Hindlimb muscle (tissue), 1 donor: Measurements from ENCODE around the gene VWDE. TPM values are rescaled to one million over a fixed set of nuclear protein-coding genes. Genes with fewer than 3 reads are reported as not detected.

Experiments used
- DNase-seq: peaks from one replicate; pipeline ENCODE4 v3.0.0-alpha.2; 2013
- polyA plus RNA-seq: library from polyadenylated mRNA; unstranded; fragments of 120-200 nt; gene quantifications from one replicate; pipeline ENCODE4 v1.2.1, GENCODE V29; 2013; ENCODE audit not compliant: insufficient read length

The VWDE gene
- polyA plus RNA-seq, 1 donor, result 1.5 TPM

DNA sequence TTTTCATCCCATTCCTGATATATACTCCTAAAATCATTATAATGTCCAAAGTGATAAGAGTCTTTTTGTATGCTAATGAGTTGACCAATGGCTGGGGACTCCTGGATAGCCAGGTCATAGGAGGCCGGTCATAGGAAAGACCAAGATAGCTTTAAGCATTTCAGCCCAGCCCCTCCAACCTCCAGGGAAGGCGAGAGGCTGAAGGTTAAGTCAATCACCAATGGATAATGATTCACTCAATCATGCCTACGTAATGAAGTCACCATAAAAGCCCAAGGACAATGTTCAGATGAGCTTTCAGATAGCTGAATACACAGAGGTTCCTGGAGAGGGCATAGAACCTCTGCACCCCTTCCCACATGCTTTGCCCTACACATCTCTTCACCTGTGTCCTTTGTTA, 75.7 kb downstream of the VWDE start:
- no peak for DNase-seq

DNA sequence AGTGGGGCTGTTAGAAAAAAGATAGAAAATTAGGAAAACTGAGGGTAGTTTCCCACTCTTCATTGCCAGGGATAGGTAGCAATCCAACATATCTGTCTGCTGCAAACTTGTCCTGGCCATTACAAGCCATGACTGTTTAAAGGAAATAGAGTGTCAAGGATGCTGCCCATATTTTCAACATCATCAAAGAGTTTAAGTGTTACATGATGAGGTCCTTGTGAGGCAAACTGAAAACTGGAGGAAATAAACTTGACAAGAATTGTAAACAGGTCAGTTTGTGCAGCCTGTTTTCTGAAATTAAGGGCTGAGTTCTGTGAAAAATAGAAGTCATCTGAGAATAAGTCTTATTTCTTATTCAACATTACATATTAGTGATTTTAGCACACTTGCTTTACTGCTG, 78.0 kb downstream of the VWDE start:
- DNase-seq, result no peak

DNA sequence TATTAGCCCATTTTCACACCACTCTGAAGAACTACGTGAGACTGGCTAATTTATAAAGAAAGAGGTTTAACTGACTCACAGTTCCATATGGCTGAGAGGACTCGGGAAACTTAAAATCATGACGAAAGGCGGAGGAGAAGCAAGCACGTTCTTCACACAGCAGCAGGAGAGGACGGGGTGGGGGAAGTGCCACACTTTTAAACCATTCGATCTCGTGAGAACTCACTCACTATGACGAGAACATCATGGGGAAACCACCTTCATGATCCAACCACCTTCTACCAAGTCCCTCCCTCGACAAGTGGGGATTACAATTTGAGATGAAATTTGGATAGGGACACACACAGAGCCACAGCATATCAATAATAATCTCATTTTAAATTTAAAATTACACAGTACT, 80.2 kb downstream of the VWDE start:
- no peak for DNase-seq

DNA sequence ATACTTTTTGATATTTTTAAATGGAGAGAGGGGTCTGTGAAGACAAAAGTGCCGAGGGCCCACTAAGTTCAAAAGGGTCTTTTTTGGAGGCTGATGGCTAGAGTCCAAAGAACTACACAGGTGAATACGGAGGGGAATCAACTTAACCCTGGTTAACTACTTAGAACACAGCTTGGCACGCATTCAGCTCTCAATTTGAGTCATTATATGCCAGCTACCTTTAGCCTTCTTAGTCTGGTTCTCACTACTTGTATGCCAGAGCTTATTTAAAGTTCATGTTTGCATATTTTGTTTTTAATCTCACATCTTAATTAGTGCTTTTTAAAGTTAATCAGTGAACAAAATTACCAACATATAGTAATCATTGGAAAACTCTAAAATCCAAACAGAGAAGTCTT, 80.8 kb downstream of the VWDE start:
- no peak for DNase-seq

DNA sequence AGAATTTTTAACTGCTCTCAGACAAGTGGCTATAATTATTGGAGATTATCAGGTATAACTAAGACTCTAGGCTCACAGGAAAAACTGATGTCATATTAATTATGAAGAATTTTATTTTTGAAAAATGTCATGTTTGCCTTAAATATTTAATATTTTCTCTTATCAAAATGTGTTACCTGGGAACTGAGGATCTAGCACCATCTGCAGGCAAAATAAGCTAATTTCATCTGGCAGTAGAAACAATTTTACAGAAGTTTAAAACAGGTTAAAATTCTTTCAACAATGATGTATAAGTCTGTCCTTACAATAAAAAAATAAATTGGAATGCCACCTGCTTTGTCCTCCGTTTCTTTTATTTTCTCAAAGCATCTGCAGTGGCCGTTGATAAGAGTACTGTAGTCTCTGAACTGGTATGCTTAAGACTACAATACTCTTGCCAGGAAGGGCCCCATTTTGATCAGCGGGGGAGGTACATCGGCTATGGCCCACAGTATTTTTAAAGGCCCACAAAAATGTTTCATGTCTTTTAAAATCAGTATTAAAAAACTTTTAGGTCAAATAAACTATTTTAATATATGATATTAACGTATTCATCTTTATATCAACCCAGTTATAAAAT, 81.3 kb downstream of the VWDE start:
- no peak for DNase-seq

DNA sequence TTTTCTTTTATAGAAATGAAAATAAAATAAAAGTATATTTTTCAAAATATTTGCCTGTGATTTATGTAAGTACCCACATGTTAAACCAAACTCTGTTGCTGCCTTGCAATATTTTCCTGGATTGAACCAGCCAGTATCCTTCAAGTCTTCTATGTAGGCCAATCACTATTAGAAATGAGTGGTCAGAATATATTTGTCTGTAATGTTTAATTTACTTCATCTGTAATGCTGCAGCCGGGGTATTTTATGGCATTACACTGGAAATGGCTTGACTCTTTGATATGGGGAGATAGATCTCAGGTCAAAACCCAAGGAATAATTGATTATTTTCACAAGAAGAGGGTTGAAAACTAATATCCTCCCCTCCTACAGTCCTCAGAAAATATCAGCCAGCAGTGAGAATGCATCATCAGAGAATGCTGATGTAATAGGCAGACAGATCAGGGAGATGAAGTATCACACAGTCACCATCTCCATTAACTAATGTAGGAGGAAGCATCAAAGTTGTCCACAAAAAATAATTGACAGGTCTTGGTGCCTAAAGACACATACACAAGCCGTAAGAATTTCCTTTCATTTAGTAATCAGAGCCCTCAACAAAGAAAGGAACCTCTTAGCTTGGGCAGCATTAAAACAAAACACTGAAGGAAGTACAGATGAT, 82.5 kb downstream of the VWDE start:
- DNase-seq, result no peak

DNA sequence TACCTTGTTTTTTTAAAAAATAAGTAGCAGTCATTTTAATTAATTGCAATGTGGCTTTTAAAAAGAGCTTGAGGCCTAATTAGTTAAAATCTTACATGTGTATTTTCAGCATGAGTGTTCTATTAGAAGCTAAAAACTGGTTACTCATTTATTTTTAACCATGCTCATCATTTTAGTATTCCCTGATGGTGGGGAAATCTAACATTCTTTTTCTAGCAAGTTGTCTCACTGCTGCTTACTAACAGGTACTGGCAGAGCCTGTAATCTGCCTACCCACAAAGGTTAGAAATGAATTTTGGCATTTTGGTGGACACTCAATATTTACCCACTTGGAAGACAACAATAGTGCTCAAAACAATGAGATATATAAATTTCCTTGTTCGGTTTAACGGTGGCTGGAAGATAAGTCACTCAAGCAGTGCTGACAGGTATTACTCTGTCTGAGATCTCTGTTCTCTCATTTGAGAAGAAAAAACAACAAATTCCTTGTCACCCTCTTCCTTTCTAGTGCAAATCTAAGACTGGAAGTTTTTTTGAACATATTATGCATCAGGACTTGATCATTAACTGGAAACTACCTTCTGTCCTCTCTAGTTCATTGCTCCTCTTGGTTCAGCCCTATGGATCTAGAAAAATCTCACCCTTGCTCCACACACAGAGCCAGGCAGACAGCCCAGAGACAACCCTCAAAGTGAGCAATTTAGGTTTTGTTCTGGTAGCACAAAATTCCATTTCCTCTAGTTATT, 83.3 kb downstream of the VWDE start:
- DNase-seq, result no peak

DNA sequence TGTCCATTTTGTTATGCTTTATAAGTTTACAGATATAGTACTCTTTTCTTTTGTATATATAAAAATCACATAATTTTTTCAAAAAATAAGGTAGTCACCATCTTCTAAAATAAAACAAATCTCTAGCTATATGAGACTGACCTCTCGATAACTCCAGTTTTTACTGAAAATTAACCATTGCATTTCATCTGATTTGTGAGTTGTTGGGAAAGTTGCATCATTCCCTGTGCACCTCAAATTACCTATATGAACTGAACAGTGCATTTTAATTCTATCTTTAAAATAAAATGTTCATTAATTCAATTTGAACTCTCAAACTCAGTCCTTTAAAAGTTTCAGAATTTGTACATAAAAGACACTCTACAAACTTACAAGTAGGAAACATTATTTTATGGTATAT, 86.0 kb downstream of the VWDE start:
- no peak for DNase-seq

DNA sequence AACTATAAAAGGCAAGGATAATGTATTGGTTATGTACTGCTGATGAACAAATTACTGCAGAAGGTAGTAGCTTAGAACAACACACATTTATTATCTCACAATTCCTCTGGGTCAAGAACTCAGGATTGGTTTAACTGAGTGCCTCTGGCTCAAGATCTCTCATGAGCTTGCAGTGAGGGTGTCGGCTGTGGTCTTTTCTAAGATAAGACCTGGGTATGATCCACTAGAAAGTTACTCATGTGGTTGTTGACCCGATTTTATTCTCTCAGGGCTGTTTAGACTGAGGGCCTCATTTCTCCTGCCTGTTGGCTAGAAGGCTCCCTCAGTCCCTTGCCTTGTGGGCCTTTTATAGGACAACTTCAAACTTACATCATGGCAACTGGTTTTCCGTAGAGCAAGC, 86.7 kb downstream of the VWDE start:
- DNase-seq, result no peak

DNA sequence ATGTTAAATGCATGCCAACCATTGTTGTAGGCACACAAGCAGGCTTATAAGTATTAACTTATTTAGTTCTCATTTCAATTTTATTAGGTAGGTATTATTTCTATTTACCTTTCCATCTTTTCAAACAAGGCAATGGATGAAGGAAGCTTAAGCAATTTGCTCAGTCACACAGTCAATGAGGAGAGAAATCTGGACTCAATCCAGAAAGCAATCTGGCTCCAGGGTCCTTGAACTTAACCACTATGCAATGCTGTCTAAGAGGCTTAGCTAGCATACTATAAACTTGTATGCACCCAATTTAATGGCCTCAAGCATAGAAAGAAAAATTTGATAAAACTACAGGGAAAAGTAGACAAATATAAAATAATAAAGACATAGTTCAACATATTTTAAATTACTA, 88.6 kb downstream of the VWDE start:
- DNase-seq, result no peak

DNA sequence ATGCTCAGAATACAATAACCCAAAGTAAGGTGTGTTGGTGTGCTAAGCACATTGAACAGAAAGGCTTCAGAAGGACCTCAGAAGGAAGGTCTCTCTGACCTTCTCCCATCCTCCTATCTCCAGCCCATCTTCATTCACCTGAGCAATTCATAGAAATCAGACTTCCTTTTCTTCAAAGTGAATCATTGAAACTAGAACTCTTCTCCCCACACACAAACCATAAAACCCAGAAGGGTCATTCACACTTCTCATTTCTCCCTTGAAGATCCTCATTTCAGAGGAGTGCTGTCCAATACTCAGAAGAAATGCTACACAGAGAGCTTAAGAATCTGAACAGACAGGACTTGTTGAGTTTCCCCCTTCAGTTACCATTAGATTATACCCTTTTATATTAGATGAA, 89.5 kb downstream of the VWDE start:
- DNase-seq, result no peak

DNA sequence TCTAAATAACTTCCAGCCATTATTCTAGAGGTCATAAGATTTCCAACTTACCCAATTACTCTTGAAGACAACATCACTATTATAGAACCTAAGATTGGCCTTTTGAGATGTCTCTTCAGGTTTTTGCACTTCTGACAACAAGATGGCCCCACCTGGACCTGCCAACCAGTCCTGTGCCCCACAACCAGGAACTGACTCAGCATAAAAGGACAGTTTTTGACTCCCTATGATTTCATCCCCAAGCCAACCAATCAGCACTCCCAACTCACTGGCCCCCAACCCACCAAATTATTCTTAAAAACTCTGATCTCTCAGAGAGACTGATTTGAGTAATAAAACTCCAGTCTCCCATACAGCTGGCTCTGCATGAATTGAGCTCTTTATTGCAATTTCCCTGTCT, 98.2 kb downstream of the VWDE start:
- DNase-seq, result no peak

DNA sequence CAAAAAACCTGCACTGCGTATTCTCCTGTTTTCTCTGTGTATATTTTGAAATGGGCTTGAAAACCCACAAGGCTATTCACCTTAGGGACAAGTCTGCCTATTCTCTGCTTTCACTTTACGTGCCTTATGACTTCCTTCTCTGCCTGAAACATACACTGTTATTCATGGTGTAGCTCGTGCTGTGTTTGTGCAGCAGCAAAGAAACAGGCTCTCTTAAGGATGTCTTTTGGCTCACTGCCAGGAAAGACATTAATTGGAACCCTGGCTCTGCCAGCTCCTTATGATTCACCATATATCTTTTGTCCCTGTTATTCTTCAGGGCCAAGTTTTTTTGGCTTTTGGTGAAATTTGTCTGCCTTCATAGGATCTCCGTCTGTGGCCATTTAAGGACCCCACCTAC, 100.2 kb downstream of the VWDE start:
- no peak for DNase-seq

DNA sequence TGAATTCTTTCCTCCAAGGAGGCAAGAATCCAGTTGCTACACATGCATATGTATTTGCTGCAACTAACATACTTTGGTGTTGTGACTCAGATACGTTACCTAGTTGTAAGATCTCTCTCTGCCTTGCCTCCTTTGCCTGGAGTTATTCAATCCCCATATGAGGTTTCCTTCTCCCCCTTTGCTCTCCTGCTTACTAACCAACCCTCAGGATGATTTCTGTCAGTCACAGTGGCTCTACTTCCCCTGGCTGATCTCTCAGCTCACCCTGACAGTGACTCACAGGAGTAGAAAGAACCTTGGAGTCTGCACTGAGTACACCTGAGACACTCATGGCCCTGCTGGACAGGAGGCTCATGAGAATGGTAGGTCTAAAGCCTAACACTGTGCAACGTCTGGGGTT, 100.6 kb downstream of the VWDE start:
- no peak for DNase-seq

DNA sequence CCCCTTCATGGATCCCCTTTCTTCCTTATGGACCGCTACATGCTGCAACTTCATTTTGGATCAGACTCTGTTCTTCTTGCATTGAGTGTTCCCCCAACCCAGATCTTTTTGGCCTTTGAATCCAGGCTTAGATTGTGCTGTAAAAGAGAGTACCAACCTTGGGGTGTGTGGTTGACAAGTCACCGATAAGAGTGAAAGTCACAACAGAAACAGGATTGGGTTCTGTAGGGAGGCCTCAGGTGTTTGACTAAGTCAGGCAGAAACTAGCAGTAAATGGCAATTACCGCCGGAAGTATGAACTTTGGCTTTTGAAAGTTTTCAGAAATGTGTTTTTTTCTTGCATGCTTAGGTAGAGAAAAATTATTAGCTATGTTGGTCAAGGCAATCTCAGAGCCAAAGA, 103.2 kb downstream of the VWDE start:
- no peak for DNase-seq

DNA sequence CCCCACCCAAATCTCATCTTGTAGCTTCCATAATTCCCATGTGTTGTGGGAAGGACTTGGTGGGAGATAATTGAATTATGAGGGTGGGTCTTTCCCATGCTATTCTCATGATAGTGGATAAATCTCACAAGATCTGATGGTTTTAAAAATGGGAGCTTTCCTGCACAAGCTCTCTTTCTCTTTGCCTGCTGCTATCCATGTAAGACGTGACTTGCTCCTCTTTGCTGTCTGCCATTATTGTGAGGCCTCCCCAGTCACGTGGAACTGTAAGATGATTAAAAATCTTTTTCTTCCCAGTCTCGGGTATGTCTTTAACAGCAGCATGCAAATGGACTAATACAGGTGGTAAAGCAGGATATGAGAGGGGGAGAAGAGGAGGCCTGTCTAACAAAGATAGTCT, 104.3 kb downstream of the VWDE start:
- DNase-seq, result no peak

DNA sequence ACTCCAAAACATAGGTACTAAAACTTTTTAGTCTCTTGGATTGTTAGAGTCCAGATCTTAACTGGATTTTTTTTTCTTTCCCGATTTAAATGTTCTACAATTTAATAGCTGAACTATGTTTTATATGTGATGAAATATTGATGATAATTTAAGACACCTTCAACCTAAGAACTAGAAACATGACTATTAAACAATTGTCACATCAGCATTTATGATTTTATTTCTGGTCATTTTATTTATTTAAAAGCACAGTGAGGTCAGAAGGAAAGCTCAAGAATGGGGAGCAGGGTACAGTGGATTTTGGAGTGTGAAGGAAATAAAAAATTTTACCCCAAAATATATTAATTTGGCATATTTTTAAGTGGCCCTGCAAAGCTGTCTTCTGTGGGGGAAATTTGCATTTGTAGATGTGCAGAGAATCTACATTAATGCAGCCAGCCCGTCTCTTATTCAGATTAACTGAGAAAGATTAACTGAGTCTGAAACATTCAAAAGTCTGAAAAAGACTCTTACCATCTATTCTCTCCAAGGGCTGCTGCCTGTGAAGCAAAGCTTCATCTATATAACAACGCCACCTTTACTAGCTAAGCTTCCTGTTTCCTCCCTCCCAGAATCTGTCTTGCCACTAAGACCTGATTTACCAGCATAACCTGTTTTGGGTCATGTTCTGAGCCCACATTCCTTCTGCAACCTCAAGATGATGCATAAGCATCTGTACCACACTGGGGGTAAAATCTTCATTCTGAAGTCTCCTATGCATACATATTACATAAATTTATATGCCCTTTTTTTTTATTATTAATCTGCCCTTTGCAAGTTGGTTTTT, 106.2 kb downstream of the VWDE start:
- no peak for DNase-seq

DNA sequence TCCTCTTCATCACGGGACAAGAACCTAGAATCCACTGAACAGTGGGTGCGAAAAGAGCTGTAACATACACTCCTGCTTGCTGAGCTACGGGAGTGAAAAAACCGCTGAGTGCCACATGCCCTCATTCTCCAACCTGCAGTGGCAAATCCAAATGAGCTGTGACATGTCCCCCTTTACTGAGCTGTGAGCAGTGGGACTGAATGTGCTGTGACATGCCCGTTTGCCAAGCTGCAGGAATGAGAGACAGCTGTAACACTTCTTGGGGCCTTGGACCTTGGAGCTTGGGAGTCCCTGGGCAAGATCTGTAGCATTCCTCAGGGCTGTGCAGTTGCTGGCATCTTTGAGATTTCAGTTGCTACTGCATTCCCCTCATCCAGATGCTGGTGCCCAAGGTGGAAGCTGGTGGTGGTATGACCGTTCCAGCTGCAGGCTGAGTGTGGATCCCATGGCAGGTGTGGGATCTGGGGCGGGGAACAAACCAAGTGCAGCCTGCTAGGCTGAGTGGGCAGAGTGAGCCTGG, 107.6 kb downstream of the VWDE start:
- no peak for DNase-seq

DNA sequence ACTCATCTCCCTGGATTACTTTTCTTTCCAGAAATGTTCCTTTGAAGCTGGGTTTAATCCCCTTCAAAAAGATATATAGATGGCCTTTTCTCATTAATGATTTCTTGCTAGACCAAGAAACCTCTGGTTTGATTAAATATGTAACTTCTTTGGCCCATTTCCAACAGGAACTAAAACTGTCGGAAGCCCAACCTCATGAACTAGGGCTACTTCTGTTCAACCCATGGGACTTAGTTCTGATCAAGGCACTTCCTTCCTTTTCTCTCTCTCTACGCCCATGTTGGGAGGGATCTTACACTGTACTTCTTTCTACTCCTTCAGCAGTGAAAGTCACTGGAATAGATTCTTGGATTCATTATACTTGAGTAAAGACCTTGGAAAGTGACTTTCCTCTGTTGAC, 109.0 kb downstream of the VWDE start:
- DNase-seq, result no peak

DNA sequence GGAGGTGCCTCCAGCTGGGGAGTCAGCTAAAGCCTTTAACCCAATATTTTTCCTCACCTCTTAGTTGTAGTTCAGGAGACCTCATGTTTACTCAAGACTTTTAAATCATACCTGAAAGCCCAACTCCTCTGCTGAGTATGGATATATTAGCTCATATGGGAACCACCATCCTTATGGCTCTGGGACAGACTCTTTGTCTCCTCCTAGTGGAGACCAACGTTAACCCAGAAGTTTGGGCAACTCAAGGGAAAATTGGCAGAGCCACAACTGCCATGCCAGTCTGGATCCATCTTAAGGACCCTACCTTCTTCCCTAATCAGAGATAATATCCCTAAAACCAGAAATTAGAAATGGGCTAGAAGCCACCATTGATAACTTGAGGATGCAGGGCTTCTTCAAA, 111.8 kb downstream of the VWDE start:
- DNase-seq, result no peak

DNA sequence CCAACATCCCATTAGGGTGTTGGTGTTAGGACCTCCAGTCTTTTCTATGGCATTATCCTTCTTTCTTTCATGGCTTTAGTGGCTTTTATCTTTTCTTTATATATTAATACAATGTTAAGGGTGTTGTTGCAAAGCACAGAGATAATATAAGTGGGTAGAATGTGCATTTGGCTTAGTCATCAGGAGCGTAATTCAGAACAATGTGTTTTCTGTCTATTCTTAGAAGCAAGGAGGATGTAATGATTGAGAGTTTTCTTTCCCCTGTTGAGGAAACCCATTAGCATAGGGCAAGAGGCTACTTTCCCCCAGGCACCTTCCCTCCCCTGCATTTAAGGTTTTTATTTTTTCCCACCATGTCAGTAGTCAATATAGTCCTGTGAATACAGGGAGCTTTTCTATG, 112.9 kb downstream of the VWDE start:
- DNase-seq, result no peak

DNA sequence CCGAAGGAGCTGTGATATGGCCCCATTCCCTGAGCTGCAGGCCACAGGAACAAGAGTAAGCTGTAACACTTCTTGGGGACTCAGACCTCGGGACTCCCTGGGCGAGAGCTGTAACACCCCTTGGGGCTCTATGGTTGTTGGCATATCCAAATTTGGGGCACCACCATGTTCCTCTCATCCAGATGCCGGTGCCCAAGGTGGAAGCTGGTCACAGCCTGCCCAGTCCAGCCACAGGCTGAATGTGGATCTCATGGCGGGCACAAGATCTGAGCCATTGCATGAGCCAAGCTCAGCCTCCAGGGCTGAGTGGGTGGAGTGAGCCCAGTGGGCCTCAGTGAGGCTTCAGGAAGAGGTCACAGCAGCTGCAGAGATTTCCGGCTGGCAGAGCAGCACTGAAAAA, 113.7 kb downstream of the VWDE start:
- no peak for DNase-seq

DNA sequence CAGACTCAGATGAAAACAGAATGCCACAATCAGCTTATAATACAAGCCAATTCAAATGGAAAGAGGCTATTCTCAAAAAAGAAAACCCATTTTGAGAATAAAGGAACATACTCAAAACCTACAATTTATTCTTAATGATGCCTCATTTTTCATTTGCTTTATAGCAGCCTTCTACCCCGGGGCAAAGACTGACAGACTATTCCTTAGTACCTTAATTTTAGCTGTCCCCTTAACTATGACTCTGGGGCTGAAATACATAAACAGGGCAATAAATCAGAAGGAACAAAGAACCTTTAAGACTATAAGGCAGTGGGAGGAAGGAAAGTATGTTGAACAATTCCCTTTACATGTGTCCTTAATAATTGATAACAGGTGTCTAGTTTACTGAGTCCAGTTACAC, 115.8 kb downstream of the VWDE start:
- no peak for DNase-seq
